Measurements from ENCODE around the gene ACTRT2.

ACTRT2 gene

DNA sequence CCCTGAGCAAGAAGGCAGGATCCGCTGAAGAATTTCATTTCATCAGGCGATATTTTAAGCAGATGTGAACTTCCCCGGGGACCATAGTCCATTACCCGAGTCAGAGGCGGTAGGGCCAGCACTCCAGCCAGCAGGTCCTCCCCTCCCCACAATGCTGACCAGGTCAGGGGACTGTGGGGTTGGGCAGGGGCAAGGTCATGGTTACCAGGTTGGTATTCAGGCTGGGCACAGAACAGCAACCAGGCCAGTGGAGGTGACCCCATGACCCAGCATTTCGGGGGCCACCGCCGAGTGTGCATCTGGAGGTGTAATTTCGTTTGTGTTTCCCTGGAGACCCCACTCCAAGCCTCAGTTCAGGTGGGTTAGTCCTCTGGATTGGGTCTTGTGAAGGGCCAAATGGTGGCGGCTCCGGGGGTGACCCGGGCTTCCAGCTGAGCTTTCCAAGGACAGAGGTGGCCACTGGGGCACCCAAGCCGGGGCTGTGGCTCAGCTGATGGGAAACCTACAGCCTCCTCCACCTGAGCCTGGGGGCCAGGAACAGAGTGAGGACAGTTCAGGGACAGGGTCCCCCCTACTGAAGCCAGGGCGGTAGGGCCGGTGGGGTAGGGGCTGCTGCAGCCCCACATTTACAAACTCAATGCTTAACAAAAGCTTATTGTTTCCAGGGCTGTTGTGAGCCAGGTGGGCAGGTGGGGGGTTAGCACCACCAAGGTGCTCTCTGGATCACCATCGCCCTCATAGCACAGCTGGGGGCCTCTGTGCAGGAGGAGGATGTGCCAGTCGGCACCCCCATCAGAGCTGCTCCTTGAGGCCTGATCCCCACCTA lies 50.5 kb downstream of the ACTRT2 start:
- Histone ChIP-seq H3K9ac (ENCODE audit: low read depth, low read length) (no peak overlapping the region), H3K36me3 (ENCODE audit: insufficient read depth, low read length) (no peaks in the 10 kb centered on the region), H3K4me1 (ENCODE audit: insufficient read depth, low read length) (no peaks in the 10 kb centered on the region), H3K4me2 (ENCODE audit: insufficient read depth, low read length) (no peak overlapping the region), H3K9me3 (ENCODE audit: insufficient read depth, low read length, severe bottlenecking) (no peaks in the 10 kb centered on the region), H3K27ac (ENCODE audit: low read length) (no peak overlapping the region), H3K79me2 (ENCODE audit: insufficient read depth, low read length) (no peaks in the 10 kb centered on the region), H2AFZ (ENCODE audit: low read depth, low read length) (no peak overlapping the region), H3K27me3 (ENCODE audit: insufficient read depth, low read length, poor library complexity) (no peaks in the 10 kb centered on the region), H4K20me1 (ENCODE audit: insufficient read depth, low read length) (no peaks in the 10 kb centered on the region; the same call in 1 of the 2 replicates), H3K4me3 (ENCODE audit: low read depth in 1 of 2, low read length in 2 of 2) (no peak overlapping the region)
- TF ChIP-seq CTCF (IDR thresholded peaks at IDR 0.05; ENCODE audit: borderline replicate concordance, extremely low read depth, low read length, poor library complexity, severe bottlenecking) (no peak), EZH2 (IDR thresholded peaks at IDR 0.05; ENCODE audit: borderline replicate concordance, low read depth, low read length, severe bottlenecking) (no peak)
- DNase-seq (no peak), ATAC-seq (ENCODE audit: insufficient read depth, low read depth) (no peak)
